CD4-positive, alpha-beta memory T cell (primary cell): ENCODE data around the gene EHF. TPM values are rescaled to one million over a fixed set of nuclear protein-coding genes. Genes with fewer than 3 reads are reported as not detected.

ENCODE experiments used
- CTCF ChIA-PET: fragments of 350-600 bp; sonication (Branson Sonifier 250); formaldehyde crosslinking; loops from one replicate; lab custom pipeline; 2021; ENCODE audit warnings: inconsistent platforms; ENCODE audit not compliant: partially characterized antibody; lab: Charles Lee
- POLR2A ChIA-PET: fragments of 350-600 bp; sonication (Branson Sonifier 250); formaldehyde crosslinking; loops from one replicate; lab custom pipeline; 2021; ENCODE audit not compliant: partially characterized antibody; lab: Charles Lee
- DNase-seq, 5 donors: peaks; one replicate each; pipeline versions ENCODE4 v3.0.0 to v3.0.0-alpha.2; 2020 to 2022; ENCODE audit warnings: mixed read lengths in 1 of 5
- H3K27ac ChIP-seq: one replicate; pipeline ENCODE4 v1.7.0; 2013; ENCODE audit warnings: low read depth, low read length
- H3K27me3 ChIP-seq: 2 replicates; pipeline ENCODE4 v1.7.0; 2013; ENCODE audit warnings: mild to moderate bottlenecking, low read length, moderate library complexity; ENCODE audit not compliant: insufficient read depth
- H3K36me3 ChIP-seq: 2 replicates; pipeline ENCODE4 v1.7.0; 2013; ENCODE audit warnings: mild to moderate bottlenecking, low read length, moderate library complexity; ENCODE audit not compliant: insufficient read depth
- H3K4me1 ChIP-seq: 2 replicates; pipeline ENCODE4 v1.7.0; 2013; ENCODE audit warnings: mild to moderate bottlenecking, low read length, moderate library complexity; ENCODE audit not compliant: insufficient read depth
- H3K4me3 ChIP-seq, 2 donors: one replicate each; pipeline ENCODE4 v1.7.0; 2013; ENCODE audit warnings: low read length in 2 of 2, mild to moderate bottlenecking in 1 of 2
- H3K9me3 ChIP-seq, 2 donors: one replicate each; pipeline ENCODE4 v1.7.0; 2013; ENCODE audit warnings: low read length in 2 of 2, control low read depth in 1 of 2; ENCODE audit not compliant: control insufficient read depth in 1 of 2
- H3K27ac Mint-ChIP-seq, 7 donors: one replicate each; pipeline ENCODE4 v1.8.0; 2020 to 2021; ENCODE audit warnings: mixed read lengths in 7 of 7, mild to moderate bottlenecking in 6 of 7, inconsistent platforms in 3 of 7, moderate library complexity in 3 of 7
- H3K27me3 Mint-ChIP-seq, 2 donors: one replicate each; pipeline ENCODE4 v1.8.0; 2020 to 2021; ENCODE audit warnings: mixed read lengths in 2 of 2
- H3K36me3 Mint-ChIP-seq, 2 donors: one replicate each; pipeline ENCODE4 v1.8.0; 2020 to 2021; ENCODE audit warnings: mixed read lengths in 2 of 2, inconsistent platforms in 1 of 2, mild to moderate bottlenecking in 1 of 2
- H3K4me1 Mint-ChIP-seq, 4 donors: one replicate each; pipeline ENCODE4 v1.8.0; 2020 to 2021; ENCODE audit warnings: mixed read lengths in 4 of 4, mild to moderate bottlenecking in 1 of 4
- H3K4me3 Mint-ChIP-seq, 8 donors: one replicate each; pipeline ENCODE4 v1.8.0; 2020 to 2021; ENCODE audit warnings: mixed read lengths in 8 of 8, mild to moderate bottlenecking in 7 of 8, moderate library complexity in 6 of 8, inconsistent platforms in 3 of 8
- H3K9me3 Mint-ChIP-seq, 8 donors: one replicate each; pipeline ENCODE4 v1.8.0; 2020 to 2021; ENCODE audit warnings: mixed read lengths in 8 of 8, mild to moderate bottlenecking in 5 of 8, inconsistent platforms in 3 of 8, moderate library complexity in 1 of 8
- intact Hi-C: fragments of 100-400 bp; cut with micrococcal nuclease; formaldehyde crosslinking; loops from one replicate; pipeline ENCODE4 v1.15.1; 2023
- polyA plus RNA-seq, 2 donors: library from polyadenylated mRNA; unstranded; fragments of 300-500 nt; fragmentation: Illumina TruSeq; gene quantifications; one replicate each; pipeline ENCODE4 v1.2.3, GENCODE V29; 2021
- total RNA-seq, 2 experiments: library from RNA; stranded (reverse); gene quantifications; one replicate each; pipeline ENCODE4 v1.2.3, GENCODE V29; 2021

The EHF gene
- total and polyA plus RNA-seq, 4 experiments from 2014 or later, result not detected

DNA sequence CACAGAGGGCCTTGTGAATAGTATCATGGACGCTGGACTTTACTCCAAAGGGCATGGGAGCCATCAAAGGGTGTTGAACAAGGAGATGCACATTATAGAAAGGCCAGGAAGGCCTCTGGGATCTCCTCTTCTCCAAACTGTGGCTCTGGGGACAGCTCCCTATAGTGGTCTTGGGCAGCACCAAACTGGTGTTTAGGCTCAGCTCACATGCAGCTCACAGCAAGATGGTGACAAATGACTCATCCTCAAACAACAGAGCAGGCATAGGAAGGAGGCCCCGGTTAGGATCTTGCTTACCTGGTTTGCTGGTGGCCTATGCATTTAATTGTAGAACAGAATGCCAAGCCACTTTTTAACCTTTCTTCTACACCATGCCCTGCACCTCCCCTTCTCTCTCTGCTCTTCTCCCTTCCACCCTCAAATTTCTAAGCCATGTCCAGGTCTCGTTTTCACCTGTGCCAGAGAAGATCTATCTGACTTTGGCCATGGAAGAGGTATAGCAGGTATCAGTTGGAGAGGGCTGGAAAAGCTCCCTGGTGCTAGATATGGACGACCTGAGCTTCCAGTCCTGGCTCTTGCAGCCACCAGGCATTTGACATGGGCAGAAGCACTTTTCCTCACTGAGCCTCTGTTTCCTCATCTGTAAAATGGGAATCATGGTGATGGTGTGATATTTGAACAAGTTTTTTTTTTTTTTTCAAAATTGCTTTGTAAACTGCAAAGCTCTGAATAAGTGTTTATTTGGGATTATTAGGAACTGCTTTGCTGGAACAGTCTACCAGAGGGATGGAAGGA, 14.4 kb upstream of the EHF start:
- no peaks in the 10 kb centered on the region for H3K9me3 Mint-ChIP-seq
- CTCF ChIA-PET, result no interaction called here

GRCh38 chr11:34609187-34609751, 11.6 kb upstream of the EHF start:
- POLR2A ChIA-PET, result no interaction called here

More for the DNA sequence above, 14.4 kb upstream of the EHF start:
- no peaks in the 10 kb centered on the region for H3K27me3 ChIP-seq
- H3K9me3 ChIP-seq, result no peaks in the 10 kb centered on the region
- intact Hi-C loops, result no loop called here
- no peak overlapping the region for H3K4me3 Mint-ChIP-seq
- no peak for DNase-seq
- no peaks in the 10 kb centered on the region for H3K4me1 ChIP-seq
- no peak overlapping the region for H3K27ac ChIP-seq
- H3K4me3 ChIP-seq, result no peak overlapping the region
- H3K4me1 Mint-ChIP-seq, result no peaks in the 10 kb centered on the region
- no peaks in the 10 kb centered on the region for H3K27me3 Mint-ChIP-seq
- no peaks in the 10 kb centered on the region for H3K36me3 ChIP-seq
- no peaks in the 10 kb centered on the region for H3K36me3 Mint-ChIP-seq
- POLR2A ChIA-PET, result no interaction called here
- H3K27ac Mint-ChIP-seq, result no peak overlapping the region

GRCh38 chr11:34609850-34610249, 11.0 kb upstream of the EHF start:
- no peaks in the 10 kb centered on the region for H3K27me3 Mint-ChIP-seq
- H3K4me1 Mint-ChIP-seq, result peaks cover 0 to 2% (median 0%) of the 10 kb centered on the region in 4 donors
- Histone ChIP-seq H3K27me3 (no peaks in the 10 kb centered on the region), H3K27ac (no peak overlapping the region), H3K9me3 (no peaks in the 10 kb centered on the region), H3K36me3 (no peaks in the 10 kb centered on the region), H3K4me1 (no peaks in the 10 kb centered on the region), H3K4me3 (no peak overlapping the region)
- no peak overlapping the region for H3K4me3 Mint-ChIP-seq
- H3K27ac Mint-ChIP-seq, result no peak overlapping the region
- no peak for DNase-seq
- ChIA-PET CTCF (no interaction called here), POLR2A (no interaction called here)
- intact Hi-C loops, result no loop called here
- no peaks in the 10 kb centered on the region for H3K9me3 Mint-ChIP-seq
- H3K36me3 Mint-ChIP-seq, result no peaks in the 10 kb centered on the region

More at GRCh38 chr11:34609187-34609751, 11.6 kb upstream of the EHF start:
- H3K4me3 Mint-ChIP-seq, result no peak overlapping the region
- no peaks in the 10 kb centered on the region for H3K9me3 ChIP-seq
- no peak overlapping the region for H3K27ac Mint-ChIP-seq
- H3K27ac ChIP-seq, result no peak overlapping the region
- no peaks in the 10 kb centered on the region for H3K4me1 Mint-ChIP-seq
- CTCF ChIA-PET, result no interaction called here
- H3K4me1 ChIP-seq, result no peaks in the 10 kb centered on the region
- no peaks in the 10 kb centered on the region for H3K27me3 ChIP-seq
- no peak overlapping the region for H3K4me3 ChIP-seq
- no peak for DNase-seq
- no peaks in the 10 kb centered on the region for H3K36me3 Mint-ChIP-seq
- no peaks in the 10 kb centered on the region for H3K9me3 Mint-ChIP-seq
- H3K27me3 Mint-ChIP-seq, result no peaks in the 10 kb centered on the region
- no peaks in the 10 kb centered on the region for H3K36me3 ChIP-seq
- intact Hi-C loops, result no loop called here

- no peaks in the 10 kb centered on the region for H3K27me3 ChIP-seq
- no peaks in the 10 kb centered on the region for H3K36me3 Mint-ChIP-seq
- no peaks in the 10 kb centered on the region for H3K9me3 Mint-ChIP-seq
- POLR2A ChIA-PET, result no interaction called here
- H3K4me1 Mint-ChIP-seq, result peaks cover 0 to 2% (median 0%) of the 10 kb centered on the region in 4 donors
- H3K27me3 Mint-ChIP-seq, result no peaks in the 10 kb centered on the region
- no peak for DNase-seq
- H3K36me3 ChIP-seq, result no peaks in the 10 kb centered on the region
- H3K27ac ChIP-seq, result no peak overlapping the region
- H3K4me3 ChIP-seq, result no peak overlapping the region
- H3K4me1 ChIP-seq, result no peaks in the 10 kb centered on the region
- no peaks in the 10 kb centered on the region for H3K9me3 ChIP-seq
- intact Hi-C loops, result no loop called here
- CTCF ChIA-PET, result no interaction called here
- no peak overlapping the region for H3K4me3 Mint-ChIP-seq
- no peak overlapping the region for H3K27ac Mint-ChIP-seq
Measured at GRCh38 chr11:34610324-34611041, 10.4 kb upstream of the EHF start.

- Histone ChIP-seq H3K4me1 (no peaks in the 10 kb centered on the region), H3K9me3 (no peaks in the 10 kb centered on the region), H3K4me3 (no peak overlapping the region), H3K36me3 (no peaks in the 10 kb centered on the region), H3K27ac (no peak overlapping the region), H3K27me3 (no peaks in the 10 kb centered on the region)
- Mint-ChIP-seq H3K36me3 (no peaks in the 10 kb centered on the region), H3K27me3 (no peaks in the 10 kb centered on the region), H3K27ac (no peak overlapping the region), H3K4me1 (peaks cover 0 to 2% (median 0%) of the 10 kb centered on the region in 4 donors), H3K9me3 (no peaks in the 10 kb centered on the region), H3K4me3 (no peak overlapping the region)
- CTCF ChIA-PET, result no interaction called here
- POLR2A ChIA-PET, result no interaction called here
- no peak for DNase-seq
- intact Hi-C loops, result no loop called here
Measured at GRCh38 chr11:34613015-34613414, 7.9 kb upstream of the EHF start.

DNA sequence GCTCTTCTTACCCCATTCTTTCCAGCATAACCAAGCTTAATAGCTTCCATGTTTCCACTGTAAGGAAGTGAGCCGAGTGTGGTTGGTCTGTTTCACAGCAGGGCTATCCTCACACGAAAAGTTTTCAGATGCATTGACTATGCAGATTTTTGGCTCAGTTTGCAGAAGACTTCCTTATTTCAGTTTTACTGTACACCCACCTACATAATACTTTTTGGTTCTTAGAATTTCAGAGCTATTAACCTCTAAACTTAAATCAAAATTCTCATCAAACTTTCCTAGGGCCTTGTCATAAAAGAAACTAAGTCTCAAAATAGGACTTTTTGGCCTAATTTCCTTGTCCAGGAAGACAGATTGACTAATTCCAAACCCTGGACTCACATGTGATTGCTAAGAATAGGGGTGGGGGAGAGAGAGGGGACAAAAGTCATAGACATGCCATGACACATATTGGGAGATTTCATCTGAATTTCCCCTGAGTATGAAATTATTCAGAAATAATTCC, 7.3 kb upstream of the EHF start:
- Mint-ChIP-seq H3K4me3 (no peak overlapping the region), H3K27me3 (no peaks in the 10 kb centered on the region), H3K4me1 (peaks cover 0 to 2% (median 0%) of the 10 kb centered on the region in 4 donors), H3K9me3 (no peaks in the 10 kb centered on the region), H3K27ac (no peak overlapping the region), H3K36me3 (no peaks in the 10 kb centered on the region)
- no peaks in the 10 kb centered on the region for H3K9me3 ChIP-seq
- POLR2A ChIA-PET, result no interaction called here
- CTCF ChIA-PET, result no interaction called here
- no peak overlapping the region for H3K27ac ChIP-seq
- no peaks in the 10 kb centered on the region for H3K27me3 ChIP-seq
- no peaks in the 10 kb centered on the region for H3K4me1 ChIP-seq
- H3K4me3 ChIP-seq, result no peak overlapping the region
- DNase-seq, result no peak
- intact Hi-C loops, result no loop called here
- no peaks in the 10 kb centered on the region for H3K36me3 ChIP-seq
